Vagina (tissue), 2 donors: ENCODE results near the gene TENM4.

Experiments
- POLR2AphosphoS5 ChIP-seq, 2 donors: sonication (generic); formaldehyde crosslinking; IDR thresholded peaks; one replicate each; pipeline ENCODE4 v1.9.0; 2017; ENCODE audit warnings: antibody characterized with exemption in 2 of 2, mild to moderate bottlenecking in 2 of 2, low read depth in 1 of 2; ENCODE audit not compliant: insufficient read depth in 1 of 2
- TF ChIP-seq, protein P1 (sequence below), 3 experiments: fragments of 450-650 bp in 2 of 3; fragments of 200-600 bp in 1 of 3; sonication (generic) in 1 of 3; IDR thresholded peaks; one replicate each; pipeline ENCODE4 v1.5.1; 2017 to 2019; ENCODE audit warnings: antibody characterized with exemption in 3 of 3, mild to moderate bottlenecking in 2 of 3, moderate library complexity in 2 of 3

- TF ChIP-seq, protein P1, sequence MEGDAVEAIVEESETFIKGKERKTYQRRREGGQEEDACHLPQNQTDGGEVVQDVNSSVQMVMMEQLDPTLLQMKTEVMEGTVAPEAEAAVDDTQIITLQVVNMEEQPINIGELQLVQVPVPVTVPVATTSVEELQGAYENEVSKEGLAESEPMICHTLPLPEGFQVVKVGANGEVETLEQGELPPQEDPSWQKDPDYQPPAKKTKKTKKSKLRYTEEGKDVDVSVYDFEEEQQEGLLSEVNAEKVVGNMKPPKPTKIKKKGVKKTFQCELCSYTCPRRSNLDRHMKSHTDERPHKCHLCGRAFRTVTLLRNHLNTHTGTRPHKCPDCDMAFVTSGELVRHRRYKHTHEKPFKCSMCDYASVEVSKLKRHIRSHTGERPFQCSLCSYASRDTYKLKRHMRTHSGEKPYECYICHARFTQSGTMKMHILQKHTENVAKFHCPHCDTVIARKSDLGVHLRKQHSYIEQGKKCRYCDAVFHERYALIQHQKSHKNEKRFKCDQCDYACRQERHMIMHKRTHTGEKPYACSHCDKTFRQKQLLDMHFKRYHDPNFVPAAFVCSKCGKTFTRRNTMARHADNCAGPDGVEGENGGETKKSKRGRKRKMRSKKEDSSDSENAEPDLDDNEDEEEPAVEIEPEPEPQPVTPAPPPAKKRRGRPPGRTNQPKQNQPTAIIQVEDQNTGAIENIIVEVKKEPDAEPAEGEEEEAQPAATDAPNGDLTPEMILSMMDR (IDR thresholded peaks at IDR 0.05): no peak
- no peak for TF ChIP-seq POLR2AphosphoS5 (IDR thresholded peaks at IDR 0.05; ENCODE audit: insufficient read depth in 1 of 2, low read depth in 1 of 2)
These were observed 22.6 kb downstream of the TENM4 start for GRCh38 chr11:79418241-79418640.
